K562 (cell line): Measurements from ENCODE around the gene TTC39C. TPM values are rescaled to one million over a fixed set of nuclear protein-coding genes. Genes with fewer than 3 reads are reported as not detected.
A peak's percentile ranks its signal among the peaks of the same experiment; 100 is the strongest.

ENCODE experiments used
- ATAC-seq: fragments of 200-7000 bp; cut with Tn5 transposase; 3 replicates; pipeline ENCODE4 v1.9.1; 2020; ENCODE audit warnings: moderate library complexity
- BruUV-seq: library from RNA; stranded (reverse); fragments of 400-500 nt; replicated peaks from 2 replicates; lab custom pipeline; 2021; lab: Mats Ljungman, UMichigan
- CTCF ChIA-PET: fragments of 300-600 bp; formaldehyde crosslinking; extraction: SDS; loops from one replicate; lab custom pipeline; 2021; ENCODE audit warnings: low intra/inter-chr PET ratio; lab: Yijun Ruan, JAX
- POLR2A ChIA-PET: fragments of 300-600, 350-650 bp; sonication (Branson Sonifier 250); formaldehyde crosslinking; extraction: SDS; loops from one replicate; lab custom pipeline; 2021; ENCODE audit warnings: antibody characterized with exemption, inconsistent platforms; lab: Yijun Ruan, JAX
- DNase-seq, 4 experiments: peaks; one replicate each; pipeline versions ENCODE4 v3.0.0 to v3.0.0-alpha.2; 2011 to 2018; ENCODE audit warnings: low spot score in 3 of 4, mixed read lengths in 3 of 4; ENCODE audit errors: extremely low read depth in 1 of 4
- FAIRE-seq: peaks from 2 replicates; lab custom pipeline; 2011; peaks lifted over from hg19 to GRCh38; lab: Jason Lieb, UNC
- H2AFZ ChIP-seq: 2 replicates; pipeline ENCODE4 v1.6.0; 2011; ENCODE audit warnings: low read depth, low read length, control low read depth, inconsistent platforms
- H3K27ac ChIP-seq: fragments of 200-600 bp; 3 replicates; pipeline ENCODE4 v1.8.0; 2011; ENCODE audit warnings: low read depth, mild to moderate bottlenecking, control low read depth, inconsistent platforms, low read length, moderate library complexity, mixed read lengths; ENCODE audit errors: extremely low read depth
- H3K27me3 ChIP-seq, 2 experiments: fragments of 300-600 bp in 1 of 2; 2 replicates in 1 of 2; 3 replicates in 1 of 2; pipeline versions ENCODE4 v1.6.0 to v1.8.0; 2011; ENCODE audit warnings: inconsistent platforms in 2 of 2, low read length in 2 of 2, mild to moderate bottlenecking in 1 of 2, mixed read lengths in 1 of 2, moderate library complexity in 1 of 2; ENCODE audit not compliant: control insufficient read depth in 2 of 2, insufficient read depth in 2 of 2
- H3K36me3 ChIP-seq: fragments of 300-600 bp; 3 replicates; pipeline ENCODE4 v1.8.0; 2011; ENCODE audit warnings: mild to moderate bottlenecking, low read length, inconsistent platforms; ENCODE audit not compliant: control insufficient read depth, insufficient read depth
- H3K4me1 ChIP-seq, 2 experiments: fragments of 200-600 bp in 1 of 2; replicated peaks in 1 of 2; 2 replicates in 1 of 2; 3 replicates in 1 of 2; pipeline versions ENCODE4 v1.5.1 to v1.8.0; 2011; ENCODE audit warnings: inconsistent platforms in 2 of 2, low read length in 2 of 2, mild to moderate bottlenecking in 1 of 2, mixed read lengths in 1 of 2, moderate library complexity in 1 of 2; ENCODE audit not compliant: control insufficient read depth in 2 of 2, insufficient read depth in 2 of 2
- H3K4me2 ChIP-seq: 2 replicates; pipeline ENCODE4 v1.6.1; 2011; ENCODE audit warnings: low read length, control low read depth, inconsistent platforms, mixed read lengths; ENCODE audit not compliant: insufficient read depth
- H3K4me3 ChIP-seq: fragments of 200-600 bp; sonication (generic), shearing (Covaris generic); 2 replicates; pipeline ENCODE4 v1.5.1; 2016; ENCODE audit warnings: control low read depth, inconsistent platforms
- H3K79me2 ChIP-seq: fragments of 200-600 bp; 3 replicates; pipeline ENCODE4 v1.8.0; 2011; ENCODE audit warnings: low read length, inconsistent platforms; ENCODE audit not compliant: control insufficient read depth, insufficient read depth
- H3K9ac ChIP-seq, 2 experiments: 2 replicates each; pipeline versions ENCODE4 v1.6.0 to v1.6.1; 2011; ENCODE audit warnings: low read depth in 2 of 2, low read length in 2 of 2, control low read depth in 1 of 2, inconsistent platforms in 1 of 2, mild to moderate bottlenecking in 1 of 2, mixed read lengths in 1 of 2; ENCODE audit not compliant: insufficient read depth in 1 of 2
- H3K9me1 ChIP-seq: one replicate; pipeline ENCODE4 v1.6.0; 2011; ENCODE audit warnings: inconsistent platforms, mild to moderate bottlenecking, low read length, moderate library complexity; ENCODE audit not compliant: control insufficient read depth, insufficient read depth
- H3K9me3 ChIP-seq: replicated peaks from 2 replicates; pipeline ENCODE4 v1.5.1; 2011; ENCODE audit warnings: low read depth, low read length, inconsistent platforms; ENCODE audit not compliant: control insufficient read depth, insufficient read depth
- H4K20me1 ChIP-seq: replicated peaks from 2 replicates; pipeline ENCODE4 v1.6.1; 2011; ENCODE audit warnings: low read length, inconsistent platforms, mixed read lengths; ENCODE audit not compliant: control insufficient read depth, insufficient read depth
- CCNT2 ChIP-seq: IDR thresholded peaks from 2 replicates; pipeline ENCODE4 v1.6.1; 2011; ENCODE audit warnings: borderline replicate concordance, low read depth, mild to moderate bottlenecking, moderate library complexity, mixed read lengths, low read length; ENCODE audit not compliant: insufficient read length; ENCODE audit errors: extremely low read depth
- EGR1 ChIP-seq: fragments of 450-650 bp; conservative IDR thresholded peaks from 2 replicates; pipeline ENCODE4 v1.6.1; 2017; ENCODE audit warnings: mild to moderate bottlenecking
- ETV6 ChIP-seq, 3 experiments: fragments of 150-350 bp in 1 of 3; sonication (generic) in 1 of 3; formaldehyde crosslinking in 1 of 3; IDR thresholded peaks; 2 replicates each; pipeline versions ENCODE4 v1.6.1 to v1.8.0; 2014 to 2022; ENCODE audit warnings: borderline replicate concordance in 2 of 3, low read depth in 2 of 3, antibody characterized with exemption in 1 of 3, low read length in 1 of 3, mild to moderate bottlenecking in 1 of 3, missing genetic modification reagents in 1 of 3
- GABPA ChIP-seq: fragments of 200-800 bp; sonication (Bioruptor generic); conservative IDR thresholded peaks from 2 replicates; pipeline ENCODE4 v1.6.1; 2016; ENCODE audit warnings: low read depth, missing genetic modification characterization, missing compliant biosample characterization
- MEIS2 ChIP-seq: fragments of 450-650 bp; IDR thresholded peaks from 2 replicates; pipeline ENCODE4 v1.6.1; 2014; ENCODE audit warnings: mild to moderate bottlenecking; ENCODE audit not compliant: partially characterized antibody
- MYBL2 ChIP-seq, 2 experiments: fragments of 450-650 bp in 1 of 2; sonication (generic) in 1 of 2; formaldehyde crosslinking in 1 of 2; IDR thresholded peaks; 2 replicates each; pipeline versions ENCODE4 v1.6.1 to v1.8.1; 2017 to 2022; ENCODE audit warnings: borderline replicate concordance in 1 of 2, inconsistent platforms in 1 of 2, low read depth in 1 of 2, mild to moderate bottlenecking in 1 of 2, missing genetic modification reagents in 1 of 2, moderate library complexity in 1 of 2
- NFATC3 ChIP-seq: fragments of 450-650 bp; IDR thresholded peaks from 2 replicates; pipeline ENCODE4 v1.6.1; 2017; ENCODE audit warnings: mild to moderate bottlenecking
- PPARD ChIP-seq: fragments of 250-450 bp; sonication (Bioruptor Pico); IDR thresholded peaks from 2 replicates; pipeline ENCODE4 v1.8.0; 2022; ENCODE audit warnings: inconsistent platforms, mild to moderate bottlenecking, moderate library complexity
- RBM15 ChIP-seq: fragments of 200-400 bp; formaldehyde crosslinking; IDR thresholded peaks from 2 replicates; pipeline ENCODE4 v1.6.1; 2018; ENCODE audit warnings: mild to moderate bottlenecking, low read length, moderate library complexity; ENCODE audit not compliant: insufficient read depth
- RCOR1 ChIP-seq, 2 experiments: IDR thresholded peaks; 2 replicates each; pipeline ENCODE4 v1.6.1; 2012; ENCODE audit warnings: low read depth in 2 of 2, low read length in 2 of 2, borderline replicate concordance in 1 of 2, improper control_type of control experiment in 1 of 2
- RNF2 ChIP-seq: sonication (generic); IDR thresholded peaks from 2 replicates; pipeline ENCODE4 v1.6.1; 2016
- SIRT6 ChIP-seq: IDR thresholded peaks from one replicate; pipeline ENCODE4 v1.6.1; 2012; ENCODE audit warnings: low read depth, mild to moderate bottlenecking, control low read depth, inconsistent platforms, low read length, moderate library complexity
- SMARCE1 ChIP-seq: fragments of 450-650 bp; IDR thresholded peaks from 2 replicates; pipeline ENCODE4 v1.7.1; 2016; ENCODE audit warnings: mild to moderate bottlenecking
- UBTF ChIP-seq, 2 experiments: IDR thresholded peaks; 2 replicates each; pipeline ENCODE4 v1.6.1; 2012; ENCODE audit warnings: improper control_type of control experiment in 2 of 2, low read depth in 2 of 2, low read length in 2 of 2, borderline replicate concordance in 1 of 2
- ZNF282 ChIP-seq: sonication (generic); formaldehyde crosslinking; IDR thresholded peaks from 2 replicates; pipeline ENCODE4 v1.8.1; 2023; ENCODE audit warnings: missing genetic modification reagents
- ZNF830 ChIP-seq: fragments of 250-450 bp; sonication (Bioruptor Pico); IDR thresholded peaks from 2 replicates; pipeline ENCODE4 v1.5.0; 2021; ENCODE audit warnings: mild to moderate bottlenecking
- WGBS: fragments of 100-300 bp; shearing (Covaris generic); methylation state at CpG from one replicate; pipeline ENCODE4 v1.1.6; 2016; ENCODE audit warnings: low coverage, mixed read lengths; ENCODE audit not compliant: insufficient coverage; ENCODE audit errors: missing lambda C conversion rate; 5-methylcytosine and 5-hydroxymethylcytosine counted together
- in situ Hi-C: fragments of 300-500 bp; cut with MboI; formaldehyde crosslinking; loops from 4 replicates; pipeline ENCODE4 v1.15.0; 2018; ENCODE audit warnings: inconsistent platforms, mixed read lengths
- intact Hi-C: fragments of 100-400 bp; cut with micrococcal nuclease; formaldehyde crosslinking; loops from 2 replicates; pipeline ENCODE4 v1.14.2; 2022
- polyA plus RNA-seq, 8 experiments: library from polyadenylated mRNA; depleted of rRNA in 4 of 8; stranded (reverse) in 5 of 8; unstranded in 3 of 8; fragments of >200 nt; fragmentation: Nextera tagmentation in 2 of 8; fragmentation: Illumina TruSeq in 1 of 8; extraction: Ambion mirVana in 2 of 8; extraction: Trizol in 1 of 8; gene quantifications; 2 replicates each; pipeline versions ENCODE4 v1.2.1 to v1.2.3, GENCODE V29; 2011 to 2014; ENCODE audit warnings: inconsistent platforms in 1 of 8, missing spikeins in 1 of 8
- total RNA-seq, 7 experiments: library from RNA; depleted of rRNA in 6 of 7; stranded (reverse); fragments of >200 nt in 6 of 7; fragmentation: Illumina TruSeq in 2 of 7; extraction: Trizol in 2 of 7; gene quantifications; 2 replicates each; pipeline versions ENCODE4 v1.2.1 to v1.2.3, GENCODE V29; 2011 to 2021; ENCODE audit warnings: low replicate concordance in 1 of 7
- TF ChIP-seq, protein P1 (sequence below): fragments of 250-450 bp; sonication (Bioruptor Pico); IDR thresholded peaks from 2 replicates; pipeline ENCODE4 v1.4.0; 2020; ENCODE audit warnings: borderline replicate concordance

TTC39C gene
- total and polyA plus RNA-seq, 9 of the 15 experiments (the other 6 are each of a cell fraction or from before 2014, with no cell fraction given): 0.01 to 0.58 (median 0.18) TPM; not detected in 5

- FAIRE-seq: peak; percentile 69
- Histone ChIP-seq H3K4me3 (no peak overlapping the region), H3K9me3 (no peaks in the 10 kb centered on the region), H4K20me1 (no peaks in the 10 kb centered on the region), H3K4me1 (no peaks in the 10 kb centered on the region; a peak in 2 of 5 replicates), H3K36me3 (no peaks in the 10 kb centered on the region), H2AFZ (0 out of 2 replicates have a peak overlapping the region, but pooled peaks have one; percentile 0), H3K27me3 (no peaks in the 10 kb centered on the region; a peak in 1 of 5 replicates), H3K9ac (no peak overlapping the region; a peak in 1 of 4 replicates), H3K9me1 (no peaks in the 10 kb centered on the region), H3K4me2 (no peak overlapping the region), H3K79me2 (no peaks in the 10 kb centered on the region), H3K27ac (no peak overlapping the region)
- no TSS peak for BruUV-seq
- intact Hi-C loops (no loop called here), in situ Hi-C loops (no loop called here)
- ChIA-PET POLR2A (interaction anchor here (0.7 kb wide), 1 partner anchor 153 kb away, joined by 3 read pairs; no protein-coding TSS in a partner anchor), CTCF (no interaction called here)
- WGBS: under 1% methylated on average over 13 of the region's 13 CpGs
- peak; percentile 98 for ATAC-seq
- DNase-seq: peak; percentile 12 to 80 (median 42)
- TF ChIP-seq RBM15: no peak
- TF ChIP-seq RCOR1 (IDR thresholded peaks at IDR 0.05; ENCODE audit: borderline replicate concordance in 1 of 2, low read depth in 2 of 2, low read length in 2 of 2): peak in 1 of 2 experiments; percentile 72; a peak in 2 of 4 replicates
- no peak for TF ChIP-seq NFATC3
- TF ChIP-seq MEIS2: peak; percentile 92
- TF ChIP-seq SMARCE1: peak; percentile 70
- TF ChIP-seq RNF2: 0 out of 2 replicates have a peak, but pooled peaks have one; percentile 49
- no peak for TF ChIP-seq ETV6 (IDR thresholded peaks at IDR 0.05; ENCODE audit: borderline replicate concordance in 1 of 2, low read depth in 2 of 2, low read length in 1 of 2)
- no peak for TF ChIP-seq ETV6 (CRISPR knock-in tag; IDR thresholded peaks at IDR 0.05; ENCODE audit: borderline replicate concordance)
- TF ChIP-seq ZNF830: no peak
- TF ChIP-seq, protein P1, sequence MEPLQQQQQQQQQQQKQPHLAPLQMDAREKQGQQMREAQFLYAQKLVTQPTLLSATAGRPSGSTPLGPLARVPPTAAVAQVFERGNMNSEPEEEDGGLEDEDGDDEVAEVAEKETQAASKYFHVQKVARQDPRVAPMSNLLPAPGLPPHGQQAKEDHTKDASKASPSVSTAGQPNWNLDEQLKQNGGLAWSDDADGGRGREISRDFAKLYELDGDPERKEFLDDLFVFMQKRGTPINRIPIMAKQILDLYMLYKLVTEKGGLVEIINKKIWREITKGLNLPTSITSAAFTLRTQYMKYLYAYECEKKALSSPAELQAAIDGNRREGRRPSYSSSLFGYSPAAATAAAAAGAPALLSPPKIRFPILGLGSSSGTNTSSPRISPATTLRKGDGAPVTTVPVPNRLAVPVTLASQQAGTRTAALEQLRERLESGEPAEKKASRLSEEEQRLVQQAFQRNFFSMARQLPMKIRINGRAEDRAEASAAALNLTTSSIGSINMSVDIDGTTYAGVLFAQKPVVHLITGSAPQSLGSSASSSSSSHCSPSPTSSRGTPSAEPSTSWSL (CRISPR knock-in tag): no peak
- no peak for TF ChIP-seq UBTF (IDR thresholded peaks at IDR 0.05; ENCODE audit: borderline replicate concordance in 1 of 2, low read depth in 2 of 2, low read length in 2 of 2)
- no peak for TF ChIP-seq MYBL2 (IDR thresholded peaks at IDR 0.05; ENCODE audit: low read depth)
- TF ChIP-seq MYBL2 (CRISPR knock-in tag; IDR thresholded peaks at IDR 0.05; ENCODE audit: borderline replicate concordance): no peak
- TF ChIP-seq ZNF282: no peak
- TF ChIP-seq SIRT6: no peak
- no peak for TF ChIP-seq EGR1
- no peak for TF ChIP-seq GABPA (tag)
- no peak for TF ChIP-seq PPARD
- no peak for TF ChIP-seq CCNT2
Observed at GRCh38 chr18:24075767-24076597, 61.4 kb downstream of the TTC39C start.
